NCI-H1694 (cell line): ENCODE results near the gene LRRC75A.
"Not testable (repeated sequence)": the region's sequence is repeated elsewhere in the genome, so short reads cannot be mapped to it uniquely, and the experiment has no call there.

Source experiments
- DNase-seq: peaks from one replicate; lab custom pipeline; 2025; lab: John Stamatoyannopoulos, UW

Gene LRRC75A

DNA sequence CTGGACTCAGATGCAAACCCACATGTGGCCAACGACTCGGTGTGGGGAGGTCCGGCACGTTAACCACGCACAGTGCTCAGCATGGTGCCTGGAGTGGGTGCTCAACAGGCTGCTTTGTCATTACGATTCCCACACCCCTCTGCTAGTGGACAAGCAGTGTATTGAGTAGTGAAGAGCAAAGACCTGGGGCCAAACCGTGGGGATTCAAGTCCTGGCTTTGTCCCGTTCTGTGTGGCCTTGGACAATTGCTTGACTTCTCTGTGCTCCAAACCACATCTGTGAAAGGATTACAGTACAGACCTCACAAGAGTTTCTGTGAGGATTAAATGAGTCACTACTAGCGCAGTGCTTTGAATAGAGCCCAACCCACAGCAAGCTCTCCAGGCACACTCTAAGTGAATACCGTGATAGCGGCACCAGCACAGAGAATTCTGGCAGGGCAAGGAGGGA lies 42.8 kb downstream of the LRRC75A start:
- no peak for DNase-seq

GRCh38 chr17:16448490-16448889 lies 43.5 kb downstream of the LRRC75A start:
- DNase-seq = no peak

DNA sequence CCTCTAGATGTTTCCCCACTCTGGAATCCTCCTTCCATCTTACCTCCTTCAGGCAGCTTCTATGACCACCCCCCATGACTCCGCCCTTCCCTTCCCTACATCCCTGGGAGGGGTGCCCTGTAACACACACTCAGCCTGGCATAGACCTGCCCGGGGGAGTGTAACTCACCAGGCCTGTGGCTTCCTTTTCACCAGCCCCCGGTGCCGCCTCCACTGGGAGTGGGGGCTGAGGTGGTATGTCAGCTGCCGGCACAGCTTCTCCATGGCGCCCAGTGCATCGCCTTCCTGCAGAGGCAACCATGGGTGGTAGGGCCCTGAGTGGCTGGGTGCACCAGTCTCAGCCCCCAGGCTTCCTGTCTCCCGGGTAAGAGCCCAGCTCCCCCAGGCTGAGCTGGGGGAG lies 44.3 kb downstream of the LRRC75A start:
- no peak for DNase-seq

GRCh38 chr17:16446338-16446983 lies 45.5 kb downstream of the LRRC75A start:
- no peak for DNase-seq

DNA sequence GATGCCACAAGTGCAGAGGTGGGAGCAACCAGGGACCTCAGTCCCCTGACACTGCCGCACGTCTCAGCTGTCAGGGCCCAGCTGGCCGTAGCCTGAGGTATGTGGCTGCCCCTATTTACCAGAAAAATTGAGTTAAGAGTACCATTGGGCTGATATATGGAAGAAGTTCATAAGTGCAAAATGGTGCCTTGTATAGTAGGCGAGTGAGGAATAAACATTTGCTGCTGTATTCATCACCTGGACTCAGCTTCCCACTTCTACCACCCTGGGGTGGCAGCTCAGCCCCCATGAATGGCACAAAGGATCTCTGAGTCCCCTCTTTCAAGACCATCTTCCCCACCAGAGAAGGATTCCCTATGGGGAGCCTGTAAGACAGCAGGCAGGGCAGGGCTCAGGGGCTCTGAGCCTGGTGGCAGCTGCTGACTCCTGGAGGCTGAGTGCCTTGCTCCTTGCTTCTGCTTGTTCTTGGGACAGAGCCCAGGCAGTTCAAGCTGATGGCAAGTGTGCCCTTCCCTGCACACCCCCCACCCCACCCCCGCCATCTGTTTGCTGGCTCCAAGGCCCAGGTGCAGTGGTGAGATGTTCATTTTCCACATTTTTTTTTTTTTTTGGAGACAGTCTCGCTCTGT lies 47.6 kb downstream of the LRRC75A start:
- DNase-seq = peak; percentile 85

- no peak for DNase-seq
Observed at GRCh38 chr17:16443511-16444257, 48.3 kb downstream of the LRRC75A start.

GRCh38 chr17:16442594-16443510 lies 49.1 kb downstream of the LRRC75A start:
- no peak for DNase-seq

DNA sequence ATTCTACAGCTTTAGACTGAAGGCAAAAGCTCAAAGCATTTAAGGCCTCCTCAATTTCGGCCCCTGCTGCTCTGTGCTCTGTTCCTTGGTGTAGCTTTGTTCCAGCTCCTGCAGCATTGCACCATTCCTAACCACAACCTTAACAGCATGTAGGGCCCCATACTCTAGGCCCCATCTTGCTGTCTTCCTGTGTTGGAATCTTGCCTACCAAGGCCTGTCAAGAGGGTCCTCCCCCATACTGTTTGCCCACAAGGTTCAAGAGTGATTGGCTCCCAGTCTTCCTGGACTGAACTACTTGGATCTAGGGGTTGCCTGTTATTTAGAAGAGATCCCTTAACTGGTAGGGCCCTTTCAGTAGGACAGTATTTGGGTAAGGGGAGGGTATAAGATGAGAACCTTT lies 49.9 kb downstream of the LRRC75A start:
- DNase-seq = no peak

DNA sequence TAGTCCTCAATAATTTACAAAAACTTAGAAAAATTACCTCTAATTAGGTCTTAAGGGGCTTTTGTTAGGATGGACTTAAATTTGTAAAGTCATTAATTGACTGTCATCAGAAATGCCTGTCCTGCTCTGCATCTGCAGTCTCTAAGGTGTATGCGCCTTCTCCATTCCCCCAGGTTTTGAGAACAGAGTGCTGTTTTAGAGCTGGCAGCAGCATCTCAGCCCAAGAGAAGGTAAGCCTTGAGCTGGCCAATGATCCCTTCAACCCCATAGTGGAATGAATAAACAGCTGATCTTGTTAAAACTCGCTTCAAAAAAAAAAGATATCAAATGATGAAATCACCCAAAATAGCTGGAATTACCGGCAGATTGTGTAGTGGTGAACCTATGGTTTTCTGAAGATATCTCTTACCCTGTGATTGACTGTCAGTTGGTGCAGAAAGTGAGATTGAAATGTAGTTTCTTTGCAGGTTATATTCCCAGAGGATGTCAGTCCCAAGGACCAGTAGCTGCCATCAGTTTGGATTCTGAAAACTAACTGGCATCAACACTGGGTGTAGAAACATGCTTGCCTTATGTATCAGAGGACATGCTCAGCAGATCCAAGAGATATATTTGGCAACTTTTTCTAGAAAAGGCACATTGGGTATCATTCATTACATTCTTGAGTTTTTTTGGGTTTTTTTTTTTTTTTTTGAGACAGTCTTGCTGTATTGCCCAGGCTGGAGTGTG lies 50.9 kb downstream of the LRRC75A start:
- no peak for DNase-seq

GRCh38 chr17:16440354-16440753 lies 51.6 kb downstream of the LRRC75A start:
- not testable (repeated sequence) for DNase-seq

DNA sequence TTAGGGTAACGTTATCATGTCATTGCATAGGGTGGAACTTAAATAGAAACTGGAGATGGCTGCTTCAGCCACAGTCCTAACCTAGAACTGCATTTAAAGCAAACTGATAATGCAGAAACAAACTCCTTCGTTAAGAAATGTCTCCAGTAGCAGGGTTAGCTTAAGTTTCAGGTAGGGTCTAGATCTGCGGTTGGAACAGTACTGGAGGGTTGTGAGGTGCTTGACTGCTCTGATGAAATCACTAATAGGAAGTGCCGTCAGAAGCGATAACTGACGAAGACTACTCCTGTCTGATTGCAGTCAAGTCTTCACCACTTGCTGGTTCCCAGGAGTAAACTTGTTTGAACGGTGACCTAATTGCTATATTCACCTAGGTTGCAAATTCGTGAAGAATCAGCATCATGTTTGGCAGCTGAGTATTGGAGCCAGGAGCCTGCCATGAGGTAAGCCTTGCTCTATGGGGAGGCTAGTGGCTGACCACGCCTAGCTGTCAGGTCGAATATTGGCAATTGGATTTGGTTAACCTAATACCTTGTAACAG lies 52.1 kb downstream of the LRRC75A start:
- no peak for DNase-seq

GRCh38 chr17:16439303-16439791 lies 52.6 kb downstream of the LRRC75A start:
- no peak for DNase-seq

GRCh38 chr17:16438557-16439302 lies 53.3 kb downstream of the LRRC75A start:
- peak; percentile 99 for DNase-seq

- no peak for DNase-seq
Observed at GRCh38 chr17:16438173-16438556, 53.8 kb downstream of the LRRC75A start.

GRCh38 chr17:16437083-16437482 lies 54.9 kb downstream of the LRRC75A start:
- no peak for DNase-seq

GRCh38 chr17:16435925-16436886 lies 55.8 kb downstream of the LRRC75A start:
- DNase-seq = no peak

GRCh38 chr17:16434662-16435061 lies 57.3 kb downstream of the LRRC75A start:
- DNase-seq = no peak

GRCh38 chr17:16433514-16433913 lies 58.5 kb downstream of the LRRC75A start:
- DNase-seq = no peak

DNA sequence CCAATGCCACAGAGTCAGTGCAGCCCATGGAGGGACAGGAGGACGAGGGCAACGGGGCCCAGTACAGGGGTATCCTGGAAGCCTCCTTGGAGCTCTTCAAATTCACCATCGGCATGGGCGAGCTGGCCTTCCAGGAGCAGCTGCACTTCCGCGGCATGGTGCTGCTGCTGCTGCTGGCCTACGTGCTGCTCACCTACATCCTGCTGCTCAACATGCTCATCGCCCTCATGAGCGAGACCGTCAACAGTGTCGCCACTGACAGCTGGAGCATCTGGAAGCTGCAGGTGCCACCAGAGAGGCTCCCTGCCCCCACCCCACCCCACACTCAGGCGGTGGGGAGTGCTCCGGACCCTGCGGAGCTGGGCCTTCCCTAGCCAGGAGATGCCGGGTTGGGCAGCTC lies 60.0 kb downstream of the LRRC75A start:
- no peak for DNase-seq
